IMR-90 (cell line): Measurements from ENCODE around the gene SERPINF2. TPM values are rescaled to one million over a fixed set of nuclear protein-coding genes. Genes with fewer than 3 reads are reported as not detected.

ENCODE experiments used
- ATAC-seq: fragments of 200-7000 bp; cut with Tn5 transposase; 2 replicates; pipeline ENCODE4 v1.9.1; 2020; ENCODE audit warnings: low read depth, mild to moderate bottlenecking, moderate library complexity
- BruUV-seq: library from RNA; stranded (reverse); fragments of 400-500 nt; replicated peaks from 2 replicates; lab custom pipeline; 2021; lab: Mats Ljungman, UMichigan
- CTCF ChIA-PET: fragments of 300-600 bp; formaldehyde crosslinking; extraction: SDS; loops from one replicate; lab custom pipeline; 2021; ENCODE audit warnings: antibody characterized with exemption; lab: Yijun Ruan, JAX
- POLR2A ChIA-PET: fragments of 300-600 bp; sonication (Branson Sonifier 250); formaldehyde crosslinking; loops from one replicate; lab custom pipeline; 2022; ENCODE audit warnings: antibody characterized with exemption; ENCODE audit not compliant: unreplicated experiment; lab: Charles Lee
- DNase-seq: peaks from one replicate; pipeline ENCODE4 v3.0.0; 2013
- H2AFZ ChIP-seq: replicated peaks from 2 replicates; pipeline ENCODE3; 2013; ENCODE audit warnings: low read length, mild to moderate bottlenecking; ENCODE audit not compliant: poor library complexity
- H2AK5ac ChIP-seq: 2 replicates; pipeline ENCODE4 v1.6.1; 2013; ENCODE audit warnings: low read depth, low read length, inconsistent platforms
- H2AK9ac ChIP-seq: replicated peaks from 2 replicates; pipeline ENCODE3; 2013; ENCODE audit warnings: mild to moderate bottlenecking, low read depth, low read length, moderate library complexity; ENCODE audit not compliant: poor library complexity
- H2BK120ac ChIP-seq: 2 replicates; pipeline ENCODE4 v1.6.1; 2013; ENCODE audit warnings: low read depth, low read length, inconsistent platforms
- H2BK15ac ChIP-seq: 3 replicates; pipeline ENCODE4 v1.6.1; 2013; ENCODE audit warnings: low read depth, low read length, inconsistent platforms
- H2BK20ac ChIP-seq: 2 replicates; pipeline ENCODE4 v1.6.1; 2013; ENCODE audit warnings: low read depth, mild to moderate bottlenecking, inconsistent platforms, low read length, moderate library complexity
- H2BK5ac ChIP-seq: 2 replicates; pipeline ENCODE4 v1.6.1; 2013; ENCODE audit warnings: mild to moderate bottlenecking, low read depth, low read length, inconsistent platforms; ENCODE audit not compliant: poor library complexity, severe bottlenecking
- H3K14ac ChIP-seq: replicated peaks from 2 replicates; pipeline ENCODE4 v1.6.1; 2013; ENCODE audit warnings: low read depth, low read length, inconsistent platforms
- H3K18ac ChIP-seq: 2 replicates; pipeline ENCODE4 v1.6.1; 2013; ENCODE audit warnings: low read depth, low read length, control low read depth
- H3K23ac ChIP-seq: 2 replicates; pipeline ENCODE4 v1.6.1; 2013; ENCODE audit warnings: low read depth, low read length, inconsistent platforms
- H3K27ac ChIP-seq: 2 replicates; pipeline ENCODE4 v1.5.1; 2013; ENCODE audit warnings: mild to moderate bottlenecking, control low read depth, low read length; ENCODE audit not compliant: insufficient read depth
- H3K27me3 ChIP-seq: 2 replicates; pipeline ENCODE4 v1.6.1; 2013; ENCODE audit warnings: low read length; ENCODE audit not compliant: control insufficient read depth, insufficient read depth
- H3K36me3 ChIP-seq: 2 replicates; pipeline ENCODE4 v1.6.1; 2013; ENCODE audit warnings: low read length, mixed read lengths; ENCODE audit not compliant: control insufficient read depth, insufficient read depth
- H3K4ac ChIP-seq: 2 replicates; pipeline ENCODE4 v1.6.1; 2013; ENCODE audit warnings: low read depth, low read length, inconsistent platforms
- H3K4me1 ChIP-seq: 2 replicates; pipeline ENCODE4 v1.6.1; 2013; ENCODE audit warnings: low read length, mixed read lengths; ENCODE audit not compliant: control insufficient read depth, insufficient read depth
- H3K4me2 ChIP-seq: 2 replicates; pipeline ENCODE4 v1.6.1; 2013; ENCODE audit warnings: low read depth, mild to moderate bottlenecking, control low read depth, low read length, moderate library complexity
- H3K4me3 ChIP-seq: 2 replicates; pipeline ENCODE4 v1.5.1; 2013; ENCODE audit warnings: low read depth, mild to moderate bottlenecking, control low read depth, low read length, moderate library complexity; ENCODE audit not compliant: insufficient read depth
- H3K56ac ChIP-seq: 2 replicates; pipeline ENCODE4 v1.6.1; 2013; ENCODE audit warnings: low read length, inconsistent platforms; ENCODE audit not compliant: insufficient read depth; ENCODE audit errors: extremely low read depth
- H3K79me1 ChIP-seq, 2 experiments: 2 replicates each; pipeline ENCODE4 v1.6.1; 2013; ENCODE audit warnings: low read length in 2 of 2, inconsistent platforms in 1 of 2, low read depth in 1 of 2
- H3K9ac ChIP-seq: 2 replicates; pipeline ENCODE4 v1.6.1; 2013; ENCODE audit warnings: low read depth, low read length, control low read depth
- H3K9me1 ChIP-seq: 2 replicates; pipeline ENCODE4 v1.6.1; 2013; ENCODE audit warnings: low read length, inconsistent platforms; ENCODE audit not compliant: insufficient read depth
- H3K9me3 ChIP-seq: 2 replicates; pipeline ENCODE4 v1.6.1; 2013; ENCODE audit warnings: low read length; ENCODE audit not compliant: control insufficient read depth, insufficient read depth
- H4K20me1 ChIP-seq: 2 replicates; pipeline ENCODE4 v1.6.1; 2013; ENCODE audit warnings: low read length, inconsistent platforms; ENCODE audit not compliant: insufficient read depth
- H4K5ac ChIP-seq: 2 replicates; pipeline ENCODE4 v1.6.1; 2013; ENCODE audit warnings: mild to moderate bottlenecking, low read depth, low read length, control low read depth
- H4K8ac ChIP-seq, 2 experiments: 2 replicates each; pipeline ENCODE4 v1.6.1; 2013; ENCODE audit warnings: low read depth in 2 of 2, low read length in 2 of 2, control low read depth in 1 of 2, inconsistent platforms in 1 of 2
- H4K91ac ChIP-seq: 2 replicates; pipeline ENCODE4 v1.6.1; 2013; ENCODE audit warnings: low read depth, low read length, inconsistent platforms; ENCODE audit not compliant: insufficient read depth
- CEBPB ChIP-seq: IDR thresholded peaks from 2 replicates; pipeline ENCODE4 v1.6.1; 2012; ENCODE audit warnings: low read depth, low read length, improper control_type of control experiment
- CHD1 ChIP-seq: IDR thresholded peaks from 2 replicates; pipeline ENCODE4 v1.6.1; 2012; ENCODE audit warnings: low read depth, low read length, improper control_type of control experiment
- ELK1 ChIP-seq: fragments of 150-350 bp; IDR thresholded peaks from 2 replicates; pipeline ENCODE4 v1.6.1; 2016; ENCODE audit warnings: low read depth, mild to moderate bottlenecking, low read length, moderate library complexity, borderline replicate concordance
- FOS ChIP-seq: fragments of 150-350 bp; IDR thresholded peaks from 2 replicates; pipeline ENCODE4 v1.6.1; 2016; ENCODE audit warnings: low read depth, low read length
- MXI1 ChIP-seq: IDR thresholded peaks from 2 replicates; pipeline ENCODE4 v1.6.1; 2012; ENCODE audit warnings: low read depth, mild to moderate bottlenecking, low read length, moderate library complexity, borderline replicate concordance
- NFE2L2 ChIP-seq: fragments of 150-350 bp; IDR thresholded peaks from 2 replicates; pipeline ENCODE4 v1.6.1; 2016; ENCODE audit warnings: low read depth, mild to moderate bottlenecking, low read length
- POLR2A ChIP-seq: IDR thresholded peaks from 2 replicates; pipeline ENCODE4 v1.6.1; 2012; ENCODE audit warnings: mild to moderate bottlenecking, low read depth, low read length
- RCOR1 ChIP-seq: IDR thresholded peaks from 2 replicates; pipeline ENCODE4 v1.6.1; 2012; ENCODE audit warnings: mild to moderate bottlenecking, low read length, improper control_type of control experiment; ENCODE audit not compliant: insufficient replicate concordance
- RFX5 ChIP-seq: IDR thresholded peaks from 2 replicates; pipeline ENCODE4 v1.8.0; 2012; ENCODE audit warnings: low read depth, mild to moderate bottlenecking, low read length, moderate library complexity
- SMC3 ChIP-seq: fragments of 150-350 bp; IDR thresholded peaks from 2 replicates; pipeline ENCODE4 v1.6.1; 2016; ENCODE audit warnings: low read depth, mild to moderate bottlenecking, antibody characterized with exemption, low read length, moderate library complexity
- WGBS, 2 experiments: methylation state at CpG; one replicate each; pipeline versions ENCODE4 v1.1.5 to v1.1.7; 2013; ENCODE audit warnings: missing lambda C conversion rate in 2 of 2; ENCODE audit not compliant: insufficient read length in 1 of 2; ENCODE audit errors: extremely low coverage in 2 of 2; 5-methylcytosine and 5-hydroxymethylcytosine counted together
- dilution Hi-C: fragments of 300-500 bp; cut with HindIII; formaldehyde crosslinking; loops from one replicate; pipeline ENCODE4 v1.14.3; 2018; ENCODE audit warnings: low sequenced_read_pairs; ENCODE audit not compliant: unreplicated experiment
- in situ Hi-C: fragments of 300-500 bp; cut with MboI; formaldehyde crosslinking; loops from 3 replicates; pipeline ENCODE4 v1.14.3; 2019; ENCODE audit warnings: low sequenced_read_pairs, inconsistent platforms, mixed read lengths
- intact Hi-C: fragments of 100-400 bp; cut with micrococcal nuclease; formaldehyde crosslinking; loops from 2 replicates; pipeline ENCODE4 v1.10.0; 2022
- polyA plus RNA-seq, 3 experiments: library from polyadenylated mRNA; depleted of rRNA; stranded (reverse); fragments of >200 nt; gene quantifications; 2 replicates each; pipeline ENCODE4 v1.2.3, GENCODE V29; 2012; ENCODE audit warnings: low replicate concordance in 1 of 3
- total RNA-seq: library from RNA; depleted of rRNA; stranded (reverse); fragments of >200 nt; gene quantifications from 2 replicates; pipeline ENCODE4 v1.2.3, GENCODE V29; 2012
- TF ChIP-seq, protein P1 (sequence below): conservative IDR thresholded peaks from 2 replicates; pipeline ENCODE4 v1.5.1; 2012; ENCODE audit warnings: mild to moderate bottlenecking, low read depth, low read length, improper control_type of control experiment

The SERPINF2 gene
- total and polyA plus RNA-seq, 2 of the 4 experiments (the other 2 are of a cell fraction): not detected

DNA sequence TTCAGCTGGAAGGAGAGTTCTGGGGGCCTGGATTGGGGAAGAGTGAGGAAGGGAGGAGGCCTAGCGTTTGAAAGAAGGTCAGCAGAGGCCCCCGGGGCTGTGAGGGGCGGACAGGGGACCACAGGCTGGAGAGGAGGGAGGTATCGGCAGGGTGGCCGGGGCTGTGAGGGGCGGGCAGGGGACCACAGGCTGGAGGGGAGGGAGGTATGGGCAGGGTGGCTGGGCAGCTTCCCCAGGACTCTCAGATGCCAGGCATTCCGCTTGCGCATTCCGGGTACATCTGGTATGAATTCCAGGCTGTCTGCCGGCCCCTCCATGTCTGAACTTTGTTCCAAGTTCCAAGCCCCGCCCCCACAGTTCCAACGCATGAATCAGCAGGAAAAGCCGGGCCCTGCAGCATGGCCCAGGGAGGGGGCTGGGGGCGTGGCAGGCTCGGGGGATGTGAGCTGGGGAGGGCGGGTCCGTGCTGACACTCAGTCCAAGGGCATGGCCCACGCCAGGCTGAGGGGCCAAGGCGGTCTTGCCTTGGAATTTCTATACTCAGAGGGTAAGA lies 28.2 kb upstream of the SERPINF2 start (continued):
- no peak for TF ChIP-seq SMC3

DNA sequence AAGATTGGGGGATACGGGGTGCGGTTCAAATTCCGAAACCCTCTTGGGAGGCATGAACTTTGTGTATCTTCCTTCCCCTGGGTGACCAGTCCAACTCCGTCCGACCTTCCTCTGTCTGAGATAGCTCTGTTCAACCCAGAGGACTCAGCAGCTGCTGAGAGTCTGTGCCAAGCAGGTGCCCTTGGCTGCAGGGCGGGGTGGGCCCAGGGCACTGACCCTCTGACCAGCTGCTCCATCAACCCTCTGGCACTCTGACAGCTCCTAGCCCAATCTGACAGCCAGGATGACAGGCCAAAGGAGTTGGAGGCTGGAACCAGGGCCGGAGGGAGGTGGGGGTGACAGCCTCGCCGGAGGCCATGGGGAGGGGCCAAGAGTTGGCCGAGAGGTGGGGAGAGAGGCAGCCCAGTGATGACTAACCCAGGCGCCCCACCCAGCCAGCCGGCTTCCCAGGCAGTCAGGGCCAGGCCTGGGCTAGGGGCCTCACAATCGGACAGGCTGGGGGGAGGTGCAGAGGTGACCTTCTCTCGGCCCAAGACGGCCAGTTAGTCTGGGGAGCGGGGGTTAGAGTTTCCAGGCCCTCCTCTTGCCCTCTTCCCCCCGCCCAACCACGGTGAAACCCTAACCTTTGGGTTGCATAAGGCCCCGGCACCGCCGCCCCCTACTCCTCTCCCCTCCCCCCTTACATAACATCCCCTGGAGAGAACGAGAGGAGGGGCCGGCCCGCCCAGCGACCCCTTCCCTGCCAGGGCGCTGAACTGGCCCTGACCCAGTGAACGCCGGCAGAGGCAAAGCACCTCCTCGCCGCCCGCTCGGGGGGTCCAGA lies 27.5 kb upstream of the SERPINF2 start:
- peak; percentile 88 for DNase-seq
- Histone ChIP-seq H4K5ac (peak overlapping the region; percentile 41), H3K4ac (peak overlapping the region; percentile 76), H2AK5ac (peak overlapping the region; percentile 87), H3K36me3 (peaks cover 32% of the 10 kb centered on the region), H3K9me1 (peaks cover 12% of the 10 kb centered on the region), H3K9me3 (no peaks in the 10 kb centered on the region), H3K4me3 (peak overlapping the region; percentile 78), H3K79me1 (peaks cover 0 to 60% of the 10 kb centered on the region in 2 experiments; a peak in 2 of 4 replicates), H3K14ac (peak overlapping the region; percentile 85), H2BK5ac (peak overlapping the region; percentile 96), H3K27ac (peak overlapping the region; percentile 98), H3K27me3 (no peaks in the 10 kb centered on the region), H2BK15ac (no peak overlapping the region), H3K56ac (peak overlapping the region; percentile 84), H3K23ac (peak overlapping the region; percentile 70; the same call in 1 of the 2 replicates), H2BK20ac (no peak overlapping the region), H3K4me1 (peaks cover 27% of the 10 kb centered on the region), H3K18ac (peak overlapping the region; percentile 59), H2BK120ac (peak overlapping the region; percentile 38; the same call in 1 of the 2 replicates), H3K9ac (peak overlapping the region; percentile 92), H4K20me1 (peaks cover 54% of the 10 kb centered on the region), H3K4me2 (peak overlapping the region; percentile 89), H4K91ac (peak overlapping the region; percentile 89), H2AFZ (peak overlapping the region; percentile 75), H2AK9ac (peak overlapping the region; percentile 99), H4K8ac (peak overlapping the region in 1 of 2 experiments; percentile 80; a peak in 3 of 4 replicates)
- BruUV-seq: no TSS peak
- ChIA-PET POLR2A (interaction anchor here (0.6 to 2.2 kb wide), 6 partner anchors 59 to 187 kb away, joined by 3 to 11 read pairs (median 4); partner anchors contain the start of genes RPA1 and SMYD4), CTCF (interaction anchor here (1.0 kb wide), 1 partner anchor 66 kb away, joined by 5 read pairs; the partner anchor contains the start of gene RILP)
- in situ Hi-C loops (loop anchor here (25.0 kb wide), 1 partner anchor 322 kb away; the partner anchor contains the start of genes DPH1, OVCA2 and RTN4RL1), dilution Hi-C loops (no loop called here), intact Hi-C loops (loop anchor here (1.0 to 5.0 kb wide), 3 partner anchors 30 to 327 kb away; partner anchors contain the start of genes OVCA2 and PRPF8)
- WGBS, 2 experiments: 0% methylated on average over 4 of the region's 32 CpGs; no CpG with 5 or more reads in 1 of the 2 experiments
- peak; percentile 28 for ATAC-seq
- TF ChIP-seq CEBPB (no peak), ELK1 (no peak), MXI1 (peak; percentile 59; the same call in 1 of the 2 replicates), NFE2L2 (no peak), FOS (peak; percentile 31), POLR2A (peak; percentile 47; the same call in 1 of the 2 replicates), RCOR1 (no peak), CHD1 (peak; percentile 41; the same call in 1 of the 2 replicates), RFX5 (no peak)
- TF ChIP-seq, protein P1, sequence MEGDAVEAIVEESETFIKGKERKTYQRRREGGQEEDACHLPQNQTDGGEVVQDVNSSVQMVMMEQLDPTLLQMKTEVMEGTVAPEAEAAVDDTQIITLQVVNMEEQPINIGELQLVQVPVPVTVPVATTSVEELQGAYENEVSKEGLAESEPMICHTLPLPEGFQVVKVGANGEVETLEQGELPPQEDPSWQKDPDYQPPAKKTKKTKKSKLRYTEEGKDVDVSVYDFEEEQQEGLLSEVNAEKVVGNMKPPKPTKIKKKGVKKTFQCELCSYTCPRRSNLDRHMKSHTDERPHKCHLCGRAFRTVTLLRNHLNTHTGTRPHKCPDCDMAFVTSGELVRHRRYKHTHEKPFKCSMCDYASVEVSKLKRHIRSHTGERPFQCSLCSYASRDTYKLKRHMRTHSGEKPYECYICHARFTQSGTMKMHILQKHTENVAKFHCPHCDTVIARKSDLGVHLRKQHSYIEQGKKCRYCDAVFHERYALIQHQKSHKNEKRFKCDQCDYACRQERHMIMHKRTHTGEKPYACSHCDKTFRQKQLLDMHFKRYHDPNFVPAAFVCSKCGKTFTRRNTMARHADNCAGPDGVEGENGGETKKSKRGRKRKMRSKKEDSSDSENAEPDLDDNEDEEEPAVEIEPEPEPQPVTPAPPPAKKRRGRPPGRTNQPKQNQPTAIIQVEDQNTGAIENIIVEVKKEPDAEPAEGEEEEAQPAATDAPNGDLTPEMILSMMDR: no peak
